HCT116 (cell line): ENCODE results near the gene CRIP2. TPM values are rescaled to one million over a fixed set of nuclear protein-coding genes. Genes with fewer than 3 reads are reported as not detected.

Experiments
- ATAC-seq: fragments of 200-7000 bp; cut with Tn5 transposase; 2 replicates; pipeline ENCODE4 v1.9.1; 2020; ENCODE audit warnings: mild to moderate bottlenecking, moderate library complexity
- BruUV-seq: library from RNA; stranded (reverse); fragments of 400-500 nt; replicated peaks from 2 replicates; lab custom pipeline; 2021; lab: Mats Ljungman, UMichigan
- CTCF ChIA-PET: fragments of 300-600 bp; sonication (Branson Sonifier 250); formaldehyde crosslinking; loops from one replicate; lab custom pipeline; 2021; ENCODE audit warnings: antibody characterized with exemption; lab: Charles Lee
- POLR2A ChIA-PET: fragments of 300-600, 350-600 bp; sonication (Branson Sonifier 250); formaldehyde crosslinking; loops from one replicate; lab custom pipeline; 2021; ENCODE audit warnings: antibody characterized with exemption; lab: Charles Lee
- RAD21 ChIA-PET, 2 experiments: fragments of 300-600 bp; sonication (Branson Sonifier 250); formaldehyde crosslinking; loops; one replicate each; lab custom pipeline; 2023; ENCODE audit warnings: low total read pairs in 2 of 2; ENCODE audit not compliant: uncharacterized antibody in 2 of 2, unreplicated experiment in 2 of 2, low non-redundant PET in 1 of 2; lab: Charles Lee
- DNase-seq: peaks from one replicate; pipeline ENCODE4 v3.0.0-alpha.2; 2010; ENCODE audit warnings: low read depth, low spot score
- H2AFZ ChIP-seq: fragments of 200-600 bp; shearing (Covaris generic), sonication (generic); 2 replicates; pipeline ENCODE4 v1.6.1; 2017; ENCODE audit warnings: low read depth, mixed run types, mixed read lengths, antibody characterized with exemption, low read length; ENCODE audit not compliant: poor library complexity, severe bottlenecking
- H3K27ac ChIP-seq: 2 replicates; pipeline ENCODE4 v1.5.1; 2012; ENCODE audit warnings: low read depth, low read length
- H3K27me3 ChIP-seq: fragments of 200-600 bp; sonication (generic); 2 replicates; pipeline ENCODE4 v1.6.1; 2016; ENCODE audit warnings: mixed run types, low read length, mixed read lengths; ENCODE audit not compliant: insufficient read depth
- H3K36me3 ChIP-seq, 2 experiments: fragments of 200-500 bp in 1 of 2; fragments of 200-600 bp in 1 of 2; sonication (Bioruptor generic) in 1 of 2; sonication (generic) in 1 of 2; 2 replicates each; pipeline versions ENCODE4 v1.5.1 to v1.6.1; 2014 to 2016; ENCODE audit warnings: low read length in 2 of 2, inconsistent platforms in 1 of 2, mixed read lengths in 1 of 2, mixed run types in 1 of 2; ENCODE audit not compliant: insufficient read depth in 2 of 2, control insufficient read depth in 1 of 2
- H3K4me1 ChIP-seq, 2 experiments: fragments of 200-600 bp in 1 of 2; sonication (generic) in 1 of 2; 2 replicates each; pipeline versions ENCODE4 v1.5.1 to v1.6.1; 2012 to 2017; ENCODE audit warnings: low read length in 2 of 2, inconsistent platforms in 1 of 2, mild to moderate bottlenecking in 1 of 2, mixed read lengths in 1 of 2, mixed run types in 1 of 2, moderate library complexity in 1 of 2; ENCODE audit not compliant: insufficient read depth in 2 of 2, control insufficient read depth in 1 of 2
- H3K4me2 ChIP-seq: fragments of 200-600 bp; sonication (generic); 2 replicates; pipeline ENCODE4 v1.6.1; 2017; ENCODE audit warnings: mixed run types, low read length, mixed read lengths
- H3K4me3 ChIP-seq, 2 experiments: fragments of 200-600 bp in 1 of 2; sonication (generic) in 1 of 2; replicated peaks in 1 of 2; 2 replicates each; pipeline ENCODE4 v1.5.1; 2011 to 2016; ENCODE audit warnings: low read length in 2 of 2, control low read depth in 1 of 2, low read depth in 1 of 2, mild to moderate bottlenecking in 1 of 2, mixed read lengths in 1 of 2, mixed run types in 1 of 2
- H3K79me2 ChIP-seq: fragments of 200-600 bp; sonication (generic); 2 replicates; pipeline ENCODE4 v1.6.1; 2017; ENCODE audit warnings: mild to moderate bottlenecking, mixed run types, low read length, moderate library complexity, mixed read lengths; ENCODE audit not compliant: insufficient read depth
- H3K9ac ChIP-seq: fragments of 200-600 bp; sonication (generic); 2 replicates; pipeline ENCODE4 v1.6.1; 2016; ENCODE audit warnings: low read length, mixed read lengths
- H3K9me2 ChIP-seq: fragments of 200-600 bp; sonication (generic), shearing (Covaris generic); 2 replicates; pipeline ENCODE4 v1.6.1; 2017; ENCODE audit warnings: mixed run types, mild to moderate bottlenecking, moderate library complexity; ENCODE audit not compliant: insufficient read depth
- H3K9me3 ChIP-seq, 2 experiments: fragments of 200-500 bp in 1 of 2; fragments of 200-600 bp in 1 of 2; sonication (Bioruptor generic) in 1 of 2; sonication (generic) in 1 of 2; 2 replicates each; pipeline ENCODE4 v1.6.1; 2014 to 2017; ENCODE audit warnings: low read length in 2 of 2, mixed read lengths in 2 of 2, inconsistent platforms in 1 of 2, low read depth in 1 of 2, mild to moderate bottlenecking in 1 of 2, mixed run types in 1 of 2, moderate library complexity in 1 of 2; ENCODE audit not compliant: control insufficient read depth in 1 of 2, insufficient read depth in 1 of 2
- H4K20me1 ChIP-seq: fragments of 200-600 bp; sonication (generic), shearing (Covaris generic); 2 replicates; pipeline ENCODE4 v1.6.1; 2017; ENCODE audit warnings: mixed run types, mild to moderate bottlenecking, moderate library complexity; ENCODE audit not compliant: insufficient read depth
- ATF3 ChIP-seq: IDR thresholded peaks from 2 replicates; pipeline ENCODE4 v1.6.1; 2012
- CEBPB ChIP-seq: IDR thresholded peaks from 2 replicates; pipeline ENCODE4 v1.6.1; 2012; ENCODE audit warnings: low read depth
- EZH2 ChIP-seq: fragments of 200-600 bp; sonication (generic); IDR thresholded peaks from 2 replicates; pipeline ENCODE4 v1.6.1; 2017; ENCODE audit warnings: antibody characterized with exemption, mixed run types
- EZH2phosphoT487 ChIP-seq: fragments of 200-600 bp; IDR thresholded peaks from 2 replicates; pipeline ENCODE4 v1.6.1; 2018; ENCODE audit warnings: antibody characterized with exemption, borderline replicate concordance
- POLR2A ChIP-seq: IDR thresholded peaks from 2 replicates; pipeline ENCODE4 v1.7.0; 2011; ENCODE audit warnings: borderline replicate concordance; ENCODE audit not compliant: insufficient read depth, insufficient read length; ENCODE audit errors: extremely low read depth
- SIN3A ChIP-seq: IDR thresholded peaks from 2 replicates; pipeline ENCODE4 v1.6.1; 2012; ENCODE audit warnings: low read depth
- SP1 ChIP-seq: IDR thresholded peaks from 2 replicates; pipeline ENCODE4 v1.6.1; 2012; ENCODE audit warnings: low read depth
- YY1 ChIP-seq: IDR thresholded peaks from 2 replicates; pipeline ENCODE4 v1.6.1; 2011; ENCODE audit warnings: low read length, low read depth, moderate library complexity, mild to moderate bottlenecking; ENCODE audit not compliant: insufficient replicate concordance; ENCODE audit errors: extremely low read depth
- ZFX ChIP-seq: fragments of 450-650 bp; IDR thresholded peaks from 2 replicates; pipeline ENCODE4 v1.6.1; 2017
- intact Hi-C: fragments of 100-400 bp; cut with micrococcal nuclease; formaldehyde crosslinking; loops from 2 replicates; pipeline ENCODE4 v1.10.0; 2022
- total RNA-seq: library from RNA; stranded (reverse); gene quantifications from one replicate; pipeline ENCODE4 v1.2.1, GENCODE V29; 2021; ENCODE audit not compliant: unreplicated experiment
- TF ChIP-seq, protein P1 (sequence below): IDR thresholded peaks from 2 replicates; pipeline ENCODE4 v1.6.1; 2011; ENCODE audit warnings: mild to moderate bottlenecking, low read length, moderate library complexity; ENCODE audit not compliant: insufficient replicate concordance; ENCODE audit errors: extremely low read depth

Gene CRIP2
- total RNA-seq, 1 experiment from 2014 or later, result 31.1 TPM

GRCh38 chr14:105450123-105450505, 24.5 kb upstream of the CRIP2 start (continued):
- TF ChIP-seq, protein P1, sequence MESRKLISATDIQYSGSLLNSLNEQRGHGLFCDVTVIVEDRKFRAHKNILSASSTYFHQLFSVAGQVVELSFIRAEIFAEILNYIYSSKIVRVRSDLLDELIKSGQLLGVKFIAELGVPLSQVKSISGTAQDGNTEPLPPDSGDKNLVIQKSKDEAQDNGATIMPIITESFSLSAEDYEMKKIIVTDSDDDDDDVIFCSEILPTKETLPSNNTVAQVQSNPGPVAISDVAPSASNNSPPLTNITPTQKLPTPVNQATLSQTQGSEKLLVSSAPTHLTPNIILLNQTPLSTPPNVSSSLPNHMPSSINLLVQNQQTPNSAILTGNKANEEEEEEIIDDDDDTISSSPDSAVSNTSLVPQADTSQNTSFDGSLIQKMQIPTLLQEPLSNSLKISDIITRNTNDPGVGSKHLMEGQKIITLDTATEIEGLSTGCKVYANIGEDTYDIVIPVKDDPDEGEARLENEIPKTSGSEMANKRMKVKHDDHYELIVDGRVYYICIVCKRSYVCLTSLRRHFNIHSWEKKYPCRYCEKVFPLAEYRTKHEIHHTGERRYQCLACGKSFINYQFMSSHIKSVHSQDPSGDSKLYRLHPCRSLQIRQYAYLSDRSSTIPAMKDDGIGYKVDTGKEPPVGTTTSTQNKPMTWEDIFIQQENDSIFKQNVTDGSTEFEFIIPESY, result no peak
- no peak for TF ChIP-seq EZH2

DNA sequence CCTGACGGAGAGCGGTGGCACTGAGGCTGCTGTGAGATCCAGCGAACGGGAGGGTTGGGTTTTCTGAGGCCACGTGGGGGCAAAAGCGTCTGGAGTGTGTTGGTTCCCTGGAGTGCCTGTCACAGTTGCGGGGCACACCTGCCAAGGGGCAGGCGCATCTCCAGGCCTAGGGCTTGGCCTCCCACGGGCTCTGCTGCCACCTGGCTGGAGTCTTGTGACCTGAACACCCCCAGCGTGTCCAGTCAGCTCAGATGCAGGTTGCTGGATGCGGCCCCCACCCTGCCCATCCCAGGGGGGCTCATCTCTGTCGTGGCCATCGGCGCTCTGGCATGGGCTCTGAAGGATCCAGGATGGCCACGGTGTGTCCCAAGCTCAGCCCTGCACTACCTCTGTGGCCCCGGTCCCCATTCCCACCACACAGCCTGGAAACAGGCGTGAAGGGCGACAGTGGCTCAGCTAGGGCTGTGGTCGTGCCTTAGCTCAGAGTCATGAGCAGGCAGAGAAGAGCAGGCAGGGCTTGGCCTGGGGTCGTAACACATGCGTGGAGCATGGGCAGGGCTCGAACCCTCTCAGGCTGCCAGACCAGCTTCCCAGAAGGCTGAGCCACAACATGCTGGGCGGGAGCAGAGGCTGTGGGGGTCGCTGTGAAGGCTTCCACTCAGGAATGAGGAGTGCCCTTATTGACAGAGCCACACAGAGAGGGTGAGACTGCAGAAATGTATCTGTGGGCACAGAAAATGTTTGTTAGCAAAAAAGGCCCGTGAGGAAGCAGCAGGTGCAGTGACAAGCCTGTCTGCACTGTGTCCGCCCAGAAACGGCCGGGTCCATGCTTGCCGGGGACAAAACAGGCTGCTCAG, 23.5 kb upstream of the CRIP2 start:
- no peak overlapping the region for H3K27ac ChIP-seq
- DNase-seq (no peak), ATAC-seq (no peak)
- ChIA-PET CTCF (interaction anchor here (0.6 kb wide), 1 partner anchor 39 kb away, joined by 3 read pairs; no protein-coding TSS in a partner anchor), POLR2A (no interaction called here), RAD21 (no interaction called here)
- H2AFZ ChIP-seq, result no peak overlapping the region
- no peaks in the 10 kb centered on the region for H3K9me2 ChIP-seq
- no peak overlapping the region for H3K4me3 ChIP-seq
- H3K36me3 ChIP-seq, result peaks cover 11 to 22% of the 10 kb centered on the region in 2 experiments; a peak in 3 of 4 replicates
- TF ChIP-seq ZFX (no peak), YY1 (no peak), SIN3A (no peak), SP1 (no peak), POLR2A (no peak), ATF3 (no peak), EZH2phosphoT487 (no peak), CEBPB (no peak)
- H3K27me3 ChIP-seq, result no peaks in the 10 kb centered on the region
- no peaks in the 10 kb centered on the region for H4K20me1 ChIP-seq
- H3K9ac ChIP-seq, result no peak overlapping the region
- TSS peak; percentile 9 for BruUV-seq
- peaks cover 20% of the 10 kb centered on the region; the same call in 1 of the 2 replicates for H3K79me2 ChIP-seq
- H3K9me3 ChIP-seq, result no peaks in the 10 kb centered on the region
- H3K4me2 ChIP-seq, result no peak overlapping the region
- intact Hi-C loops, result no loop called here
- H3K4me1 ChIP-seq, result no peaks in the 10 kb centered on the region
